Measurements from ENCODE around the gene NAE1.

DNA sequence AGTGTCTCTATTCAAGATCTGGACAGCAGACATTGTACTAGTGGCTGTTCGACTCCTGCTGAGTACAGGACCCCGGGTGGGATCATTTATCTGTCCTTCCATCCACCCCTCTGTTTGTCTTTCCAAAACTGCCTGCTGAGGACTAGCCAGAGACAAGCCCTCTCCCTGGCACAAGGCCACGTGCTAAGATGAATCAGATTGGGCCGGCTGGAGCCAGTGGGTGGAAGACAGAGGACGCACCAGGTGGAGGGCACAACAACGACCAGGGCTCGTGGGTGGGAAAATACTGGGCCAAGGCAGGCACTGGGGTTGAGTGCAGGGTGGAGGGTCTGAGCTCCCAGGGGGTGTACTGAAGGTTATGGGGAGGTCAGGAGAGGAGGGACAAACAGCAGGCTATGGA lies 12.0 kb upstream of the NAE1 start:
- no peak for TF ChIP-seq CTCF (IDR thresholded peaks at IDR 0.05)
- no peak for TF ChIP-seq SIN3A (IDR thresholded peaks at IDR 0.05; ENCODE audit: borderline replicate concordance, insufficient read depth, low read depth, low read length)
- TF ChIP-seq POLR2AphosphoS5 (IDR thresholded peaks at IDR 0.05; ENCODE audit: low read depth, low read length): no peak
